HepG2 (cell line): ENCODE measurements around the gene DCHS2. TPM values are rescaled to one million over a fixed set of nuclear protein-coding genes. Genes with fewer than 3 reads are reported as not detected.

Experiments
- ATAC-seq: fragments of 200-7000 bp; cut with Tn5 transposase; 3 replicates; pipeline ENCODE4 v1.9.1; 2020; ENCODE audit warnings: mild to moderate bottlenecking, moderate library complexity
- BruUV-seq: library from RNA; stranded (reverse); fragments of 400-500 nt; replicated peaks from 2 replicates; lab custom pipeline; 2021; lab: Mats Ljungman, UMichigan
- CTCF ChIA-PET: fragments of 300-600 bp; formaldehyde crosslinking; extraction: SDS; loops from one replicate; lab custom pipeline; 2021; ENCODE audit warnings: low total read pairs, inconsistent platforms, low intra/inter-chr PET ratio; lab: Yijun Ruan, JAX
- POLR2A ChIA-PET: fragments of 350-600 bp; sonication (Branson Sonifier 250); formaldehyde crosslinking; loops from one replicate; lab custom pipeline; 2020; ENCODE audit warnings: antibody characterized with exemption, inconsistent platforms; lab: Yijun Ruan, JAX
- DNase-seq: peaks from one replicate; pipeline ENCODE4 v3.0.0-alpha.2; 2015; ENCODE audit warnings: low spot score
- FAIRE-seq: peaks from 3 replicates; lab custom pipeline; 2011; peaks lifted over from hg19 to GRCh38; lab: Jason Lieb, UNC
- H2AFZ ChIP-seq: one replicate; pipeline ENCODE4 v1.6.1; 2011; ENCODE audit warnings: low read length, inconsistent platforms
- H3K27ac ChIP-seq: fragments of 300-600 bp; 3 replicates; pipeline ENCODE4 v1.8.0; 2011; ENCODE audit warnings: mixed run types, mild to moderate bottlenecking, mixed read lengths, low read length, inconsistent platforms; ENCODE audit not compliant: insufficient read depth; ENCODE audit errors: extremely low read length
- H3K27me3 ChIP-seq, 2 experiments: fragments of 200-600 bp in 1 of 2; 2 replicates in 1 of 2; 3 replicates in 1 of 2; pipeline versions ENCODE4 v1.6.0 to v1.8.0; 2011; ENCODE audit warnings: low read length in 2 of 2, mild to moderate bottlenecking in 2 of 2, moderate library complexity in 2 of 2, inconsistent platforms in 1 of 2; ENCODE audit not compliant: insufficient read depth in 2 of 2, control insufficient read depth in 1 of 2
- H3K36me3 ChIP-seq, 2 experiments: fragments of 200-600 bp in 1 of 2; replicated peaks in 1 of 2; 2 replicates in 1 of 2; 3 replicates in 1 of 2; pipeline versions ENCODE4 v1.5.1 to v1.8.0; 2011; ENCODE audit warnings: low read length in 2 of 2, inconsistent platforms in 1 of 2; ENCODE audit not compliant: insufficient read depth in 2 of 2, control insufficient read depth in 1 of 2
- H3K4me1 ChIP-seq: 2 replicates; pipeline ENCODE4 v1.5.1; 2012; ENCODE audit warnings: low read length, inconsistent platforms; ENCODE audit not compliant: insufficient read depth
- H3K4me2 ChIP-seq: 2 replicates; pipeline ENCODE4 v1.6.0; 2011; ENCODE audit warnings: low read depth, low read length, inconsistent platforms
- H3K4me3 ChIP-seq, 3 experiments: fragments of 200-600 bp in 1 of 3; sonication (generic), shearing (Covaris generic) in 1 of 3; replicated peaks in 1 of 3; 2 replicates each; pipeline ENCODE4 v1.5.1; 2011 to 2016; ENCODE audit warnings: low read length in 3 of 3, inconsistent platforms in 2 of 3, low read depth in 2 of 3, mild to moderate bottlenecking in 2 of 3, control low read depth in 1 of 3, mixed read lengths in 1 of 3; ENCODE audit not compliant: insufficient read depth in 1 of 3
- H3K79me2 ChIP-seq: one replicate; pipeline ENCODE4 v1.6.1; 2011; ENCODE audit warnings: low read length, inconsistent platforms; ENCODE audit not compliant: insufficient read depth
- H3K9ac ChIP-seq: 2 replicates; pipeline ENCODE4 v1.6.0; 2011; ENCODE audit warnings: mild to moderate bottlenecking, low read depth, low read length, inconsistent platforms; ENCODE audit not compliant: insufficient read depth
- H3K9me3 ChIP-seq: 2 replicates; pipeline ENCODE4 v1.5.1; 2012; ENCODE audit warnings: mild to moderate bottlenecking, low read length
- H4K20me1 ChIP-seq: 2 replicates; pipeline ENCODE4 v1.6.0; 2011; ENCODE audit warnings: inconsistent platforms, mild to moderate bottlenecking, low read length, moderate library complexity; ENCODE audit not compliant: insufficient read depth
- NCOA1 ChIP-seq: sonication (generic); formaldehyde crosslinking; IDR thresholded peaks from 2 replicates; pipeline ENCODE4 v1.9.0; 2021; ENCODE audit warnings: missing genetic modification reagents
- NR2C2 ChIP-seq: sonication (generic); formaldehyde crosslinking; IDR thresholded peaks from 2 replicates; pipeline ENCODE4 v1.4.0; 2020; ENCODE audit warnings: missing genetic modification reagents, mild to moderate bottlenecking, moderate library complexity, borderline replicate concordance
- PAXIP1 ChIP-seq: sonication (generic); formaldehyde crosslinking; conservative IDR thresholded peaks from 2 replicates; pipeline ENCODE4 v1.4.0; 2020; ENCODE audit warnings: mild to moderate bottlenecking, missing genetic modification reagents, moderate library complexity
- TCF7 ChIP-seq: sonication (generic); IDR thresholded peaks from 2 replicates; pipeline ENCODE4 v1.6.1; 2016; ENCODE audit warnings: antibody characterized with exemption, low read depth
- ZNF704 ChIP-seq: sonication (generic); formaldehyde crosslinking; IDR thresholded peaks from 2 replicates; pipeline ENCODE4 v1.8.1; 2023; ENCODE audit warnings: mild to moderate bottlenecking, inconsistent platforms, moderate library complexity, missing genetic modification reagents, borderline replicate concordance
- ZNF709 ChIP-seq: sonication (generic); formaldehyde crosslinking; IDR thresholded peaks from 2 replicates; pipeline ENCODE4 v1.5.0; 2020; ENCODE audit warnings: mild to moderate bottlenecking, missing genetic modification reagents
- WGBS: methylation state at CpG from one replicate; pipeline ENCODE4 v1.1.6; 2017; ENCODE audit warnings: low lambda C conversion rate; 5-methylcytosine and 5-hydroxymethylcytosine counted together
- in situ Hi-C: cut with HindIII; loops from 2 replicates; pipeline ENCODE4 v1.10.0; 2017; ENCODE audit warnings: low pct_unique_long_range_greater_than_20kb; ENCODE audit not compliant: extremely low pct_ligation_motif_present
- intact Hi-C: fragments of 100-400 bp; cut with micrococcal nuclease; formaldehyde crosslinking; loops from one replicate; pipeline ENCODE4 v1.10.0; 2022; ENCODE audit not compliant: unreplicated experiment
- polyA plus RNA-seq, 8 experiments: library from polyadenylated mRNA; depleted of rRNA in 3 of 8; stranded (reverse) in 7 of 8; unstranded in 1 of 8; fragments of >200 nt; fragmentation: Illumina TruSeq in 4 of 8; extraction: Trizol in 4 of 8; gene quantifications; 2 replicates each; pipeline versions ENCODE4 v1.2.1 to v1.2.3, GENCODE V29; 2011 to 2016; ENCODE audit warnings: low read depth in 4 of 8, missing spikeins in 1 of 8, mixed read lengths in 1 of 8; ENCODE audit not compliant: insufficient read depth in 1 of 8
- total RNA-seq, 5 experiments: library from RNA; depleted of rRNA; stranded (reverse); fragments of >200 nt; fragmentation: Illumina TruSeq; extraction: Trizol; gene quantifications; 2 replicates each; pipeline ENCODE4 v1.2.3, GENCODE V29; 2016; ENCODE audit warnings: low read depth in 1 of 5
- TF ChIP-seq, protein P1 (sequence below): sonication (generic); formaldehyde crosslinking; IDR thresholded peaks from 2 replicates; pipeline ENCODE4 v1.8.0; 2023; ENCODE audit warnings: mild to moderate bottlenecking, missing genetic modification reagents

DCHS2 gene
- total and polyA plus RNA-seq, 2 of the 13 experiments (the other 11 are each of a cell fraction or from before 2014, with no cell fraction given), result 0.03 TPM; not detected in 1

GRCh38 chr4:154230091-154230490 is 261.5 kb downstream of the DCHS2 start:
- no peak overlapping the region for H2AFZ ChIP-seq
- in situ Hi-C loops, result no loop called here
- no peak for FAIRE-seq
- ATAC-seq, result no peak
- H3K4me2 ChIP-seq, result no peak overlapping the region
- H3K79me2 ChIP-seq, result no peaks in the 10 kb centered on the region
- no peaks in the 10 kb centered on the region for H3K27me3 ChIP-seq
- TF ChIP-seq PAXIP1 (no peak), TCF7 (no peak)
- no TSS peak for BruUV-seq
- intact Hi-C loops, result no loop called here
- no peaks in the 10 kb centered on the region for H3K9me3 ChIP-seq
- H3K4me1 ChIP-seq, result no peaks in the 10 kb centered on the region
- DNase-seq, result no peak
- no peak overlapping the region for H3K27ac ChIP-seq
- 1% methylated on average over 2 of the region's 2 CpGs for WGBS
- H3K9ac ChIP-seq, result no peak overlapping the region
- CTCF ChIA-PET, result no interaction called here
- no peak overlapping the region for H3K4me3 ChIP-seq
- no peaks in the 10 kb centered on the region for H4K20me1 ChIP-seq
- no peaks in the 10 kb centered on the region for H3K36me3 ChIP-seq
- POLR2A ChIA-PET, result no interaction called here

DNA sequence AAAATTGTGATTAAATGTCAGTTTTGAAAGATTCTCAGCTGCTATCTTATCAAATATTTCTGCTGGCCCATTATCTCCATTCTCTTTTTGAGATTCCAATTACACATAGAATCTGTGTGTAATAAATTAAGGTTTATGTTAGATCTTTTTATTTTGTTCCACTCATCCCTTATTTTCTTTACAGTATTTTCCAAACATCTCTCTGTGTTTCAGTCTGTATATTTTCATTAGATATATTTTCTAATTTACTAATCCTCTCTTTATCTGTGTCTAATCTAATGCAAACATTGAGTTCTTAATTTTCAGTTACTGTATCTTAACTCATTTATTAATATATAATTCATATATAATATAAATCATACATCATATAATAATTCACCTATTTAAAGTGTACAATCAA is 268.7 kb downstream of the DCHS2 start:
- no peak overlapping the region for H3K4me2 ChIP-seq
- POLR2A ChIA-PET, result no interaction called here
- H3K4me1 ChIP-seq, result no peaks in the 10 kb centered on the region
- H3K27ac ChIP-seq, result no peak overlapping the region
- intact Hi-C loops (no loop called here), in situ Hi-C loops (no loop called here)
- no TSS peak for BruUV-seq
- H3K27me3 ChIP-seq, result no peaks in the 10 kb centered on the region
- no peak overlapping the region for H3K9ac ChIP-seq
- no peak for ATAC-seq
- no peak overlapping the region for H2AFZ ChIP-seq
- H3K36me3 ChIP-seq, result no peaks in the 10 kb centered on the region
- H3K9me3 ChIP-seq, result peaks cover 4% of the 10 kb centered on the region
- H3K79me2 ChIP-seq, result no peaks in the 10 kb centered on the region
- H4K20me1 ChIP-seq, result no peaks in the 10 kb centered on the region
- CTCF ChIA-PET, result no interaction called here
- no peak for DNase-seq
- no peak for FAIRE-seq
- no peak overlapping the region for H3K4me3 ChIP-seq
- TF ChIP-seq, protein P1, sequence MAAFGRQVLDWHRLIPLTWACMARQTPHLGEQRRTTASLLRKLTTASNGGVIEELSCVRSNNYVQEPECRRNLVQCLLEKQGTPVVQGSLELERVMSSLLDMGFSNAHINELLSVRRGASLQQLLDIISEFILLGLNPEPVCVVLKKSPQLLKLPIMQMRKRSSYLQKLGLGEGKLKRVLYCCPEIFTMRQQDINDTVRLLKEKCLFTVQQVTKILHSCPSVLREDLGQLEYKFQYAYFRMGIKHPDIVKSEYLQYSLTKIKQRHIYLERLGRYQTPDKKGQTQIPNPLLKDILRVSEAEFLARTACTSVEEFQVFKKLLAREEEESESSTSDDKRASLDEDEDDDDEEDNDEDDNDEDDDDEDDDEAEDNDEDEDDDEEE (CRISPR knock-in tag), result no peak
- TF ChIP-seq ZNF704 (CRISPR knock-in tag), result no peak
- TF ChIP-seq ZNF709 (CRISPR knock-in tag), result no peak
- TF ChIP-seq NR2C2 (CRISPR knock-in tag), result no peak
- TF ChIP-seq NCOA1 (CRISPR knock-in tag), result no peak
